IMR-90 (cell line): ENCODE results near the gene CST5. TPM values are rescaled to one million over a fixed set of nuclear protein-coding genes. Genes with fewer than 3 reads are reported as not detected.

ENCODE experiments used
- ATAC-seq: fragments of 200-7000 bp; cut with Tn5 transposase; 2 replicates; pipeline ENCODE4 v1.9.1; 2020; ENCODE audit warnings: low read depth, mild to moderate bottlenecking, moderate library complexity
- BruUV-seq: library from RNA; stranded (reverse); fragments of 400-500 nt; replicated peaks from 2 replicates; lab custom pipeline; 2021; lab: Mats Ljungman, UMichigan
- CTCF ChIA-PET: fragments of 300-600 bp; formaldehyde crosslinking; extraction: SDS; loops from one replicate; lab custom pipeline; 2021; ENCODE audit warnings: antibody characterized with exemption; lab: Yijun Ruan, JAX
- POLR2A ChIA-PET: fragments of 300-600 bp; sonication (Branson Sonifier 250); formaldehyde crosslinking; loops from one replicate; lab custom pipeline; 2022; ENCODE audit warnings: antibody characterized with exemption; ENCODE audit not compliant: unreplicated experiment; lab: Charles Lee
- DNase-seq: peaks from one replicate; pipeline ENCODE4 v3.0.0; 2013
- H2AFZ ChIP-seq: replicated peaks from 2 replicates; pipeline ENCODE3; 2013; ENCODE audit warnings: low read length, mild to moderate bottlenecking; ENCODE audit not compliant: poor library complexity
- H2AK5ac ChIP-seq: 2 replicates; pipeline ENCODE4 v1.6.1; 2013; ENCODE audit warnings: low read depth, low read length, inconsistent platforms
- H2AK9ac ChIP-seq: replicated peaks from 2 replicates; pipeline ENCODE3; 2013; ENCODE audit warnings: mild to moderate bottlenecking, low read depth, low read length, moderate library complexity; ENCODE audit not compliant: poor library complexity
- H2BK120ac ChIP-seq: 2 replicates; pipeline ENCODE4 v1.6.1; 2013; ENCODE audit warnings: low read depth, low read length, inconsistent platforms
- H2BK15ac ChIP-seq: 3 replicates; pipeline ENCODE4 v1.6.1; 2013; ENCODE audit warnings: low read depth, low read length, inconsistent platforms
- H2BK20ac ChIP-seq: 2 replicates; pipeline ENCODE4 v1.6.1; 2013; ENCODE audit warnings: low read depth, mild to moderate bottlenecking, inconsistent platforms, low read length, moderate library complexity
- H2BK5ac ChIP-seq: 2 replicates; pipeline ENCODE4 v1.6.1; 2013; ENCODE audit warnings: mild to moderate bottlenecking, low read depth, low read length, inconsistent platforms; ENCODE audit not compliant: poor library complexity, severe bottlenecking
- H3K14ac ChIP-seq: replicated peaks from 2 replicates; pipeline ENCODE4 v1.6.1; 2013; ENCODE audit warnings: low read depth, low read length, inconsistent platforms
- H3K18ac ChIP-seq: 2 replicates; pipeline ENCODE4 v1.6.1; 2013; ENCODE audit warnings: low read depth, low read length, control low read depth
- H3K23ac ChIP-seq: 2 replicates; pipeline ENCODE4 v1.6.1; 2013; ENCODE audit warnings: low read depth, low read length, inconsistent platforms
- H3K27ac ChIP-seq: 2 replicates; pipeline ENCODE4 v1.5.1; 2013; ENCODE audit warnings: mild to moderate bottlenecking, control low read depth, low read length; ENCODE audit not compliant: insufficient read depth
- H3K27me3 ChIP-seq: 2 replicates; pipeline ENCODE4 v1.6.1; 2013; ENCODE audit warnings: low read length; ENCODE audit not compliant: control insufficient read depth, insufficient read depth
- H3K36me3 ChIP-seq: 2 replicates; pipeline ENCODE4 v1.6.1; 2013; ENCODE audit warnings: low read length, mixed read lengths; ENCODE audit not compliant: control insufficient read depth, insufficient read depth
- H3K4ac ChIP-seq: 2 replicates; pipeline ENCODE4 v1.6.1; 2013; ENCODE audit warnings: low read depth, low read length, inconsistent platforms
- H3K4me1 ChIP-seq: 2 replicates; pipeline ENCODE4 v1.6.1; 2013; ENCODE audit warnings: low read length, mixed read lengths; ENCODE audit not compliant: control insufficient read depth, insufficient read depth
- H3K4me2 ChIP-seq: 2 replicates; pipeline ENCODE4 v1.6.1; 2013; ENCODE audit warnings: low read depth, mild to moderate bottlenecking, control low read depth, low read length, moderate library complexity
- H3K4me3 ChIP-seq: 2 replicates; pipeline ENCODE4 v1.5.1; 2013; ENCODE audit warnings: low read depth, mild to moderate bottlenecking, control low read depth, low read length, moderate library complexity; ENCODE audit not compliant: insufficient read depth
- H3K56ac ChIP-seq: 2 replicates; pipeline ENCODE4 v1.6.1; 2013; ENCODE audit warnings: low read length, inconsistent platforms; ENCODE audit not compliant: insufficient read depth; ENCODE audit errors: extremely low read depth
- H3K79me1 ChIP-seq, 2 experiments: 2 replicates each; pipeline ENCODE4 v1.6.1; 2013; ENCODE audit warnings: low read length in 2 of 2, inconsistent platforms in 1 of 2, low read depth in 1 of 2
- H3K9ac ChIP-seq: 2 replicates; pipeline ENCODE4 v1.6.1; 2013; ENCODE audit warnings: low read depth, low read length, control low read depth
- H3K9me1 ChIP-seq: 2 replicates; pipeline ENCODE4 v1.6.1; 2013; ENCODE audit warnings: low read length, inconsistent platforms; ENCODE audit not compliant: insufficient read depth
- H3K9me3 ChIP-seq: 2 replicates; pipeline ENCODE4 v1.6.1; 2013; ENCODE audit warnings: low read length; ENCODE audit not compliant: control insufficient read depth, insufficient read depth
- H4K20me1 ChIP-seq: 2 replicates; pipeline ENCODE4 v1.6.1; 2013; ENCODE audit warnings: low read length, inconsistent platforms; ENCODE audit not compliant: insufficient read depth
- H4K5ac ChIP-seq: 2 replicates; pipeline ENCODE4 v1.6.1; 2013; ENCODE audit warnings: mild to moderate bottlenecking, low read depth, low read length, control low read depth
- H4K8ac ChIP-seq, 2 experiments: 2 replicates each; pipeline ENCODE4 v1.6.1; 2013; ENCODE audit warnings: low read depth in 2 of 2, low read length in 2 of 2, control low read depth in 1 of 2, inconsistent platforms in 1 of 2
- H4K91ac ChIP-seq: 2 replicates; pipeline ENCODE4 v1.6.1; 2013; ENCODE audit warnings: low read depth, low read length, inconsistent platforms; ENCODE audit not compliant: insufficient read depth
- BHLHE40 ChIP-seq: fragments of 150-350 bp; IDR thresholded peaks from 2 replicates; pipeline ENCODE4 v1.6.1; 2016; ENCODE audit warnings: mild to moderate bottlenecking, low read depth, low read length
- CEBPB ChIP-seq: IDR thresholded peaks from 2 replicates; pipeline ENCODE4 v1.6.1; 2012; ENCODE audit warnings: low read depth, low read length, improper control_type of control experiment
- CHD1 ChIP-seq: IDR thresholded peaks from 2 replicates; pipeline ENCODE4 v1.6.1; 2012; ENCODE audit warnings: low read depth, low read length, improper control_type of control experiment
- FOS ChIP-seq: fragments of 150-350 bp; IDR thresholded peaks from 2 replicates; pipeline ENCODE4 v1.6.1; 2016; ENCODE audit warnings: low read depth, low read length
- MAFK ChIP-seq: IDR thresholded peaks from 2 replicates; pipeline ENCODE4 v1.6.1; 2012; ENCODE audit warnings: low read depth, low read length, improper control_type of control experiment
- MAZ ChIP-seq: IDR thresholded peaks from 2 replicates; pipeline ENCODE4 v1.6.1; 2012; ENCODE audit warnings: low read depth, mild to moderate bottlenecking, low read length, improper control_type of control experiment, moderate library complexity, borderline replicate concordance
- MXI1 ChIP-seq: IDR thresholded peaks from 2 replicates; pipeline ENCODE4 v1.6.1; 2012; ENCODE audit warnings: low read depth, mild to moderate bottlenecking, low read length, moderate library complexity, borderline replicate concordance
- NFE2L2 ChIP-seq: fragments of 150-350 bp; IDR thresholded peaks from 2 replicates; pipeline ENCODE4 v1.6.1; 2016; ENCODE audit warnings: low read depth, mild to moderate bottlenecking, low read length
- POLR2A ChIP-seq: IDR thresholded peaks from 2 replicates; pipeline ENCODE4 v1.6.1; 2012; ENCODE audit warnings: mild to moderate bottlenecking, low read depth, low read length
- RAD21 ChIP-seq: IDR thresholded peaks from 2 replicates; pipeline ENCODE4 v1.6.1; 2012; ENCODE audit warnings: low read length, improper control_type of control experiment
- RCOR1 ChIP-seq: IDR thresholded peaks from 2 replicates; pipeline ENCODE4 v1.6.1; 2012; ENCODE audit warnings: mild to moderate bottlenecking, low read length, improper control_type of control experiment; ENCODE audit not compliant: insufficient replicate concordance
- RFX5 ChIP-seq: IDR thresholded peaks from 2 replicates; pipeline ENCODE4 v1.8.0; 2012; ENCODE audit warnings: low read depth, mild to moderate bottlenecking, low read length, moderate library complexity
- SMC3 ChIP-seq: fragments of 150-350 bp; IDR thresholded peaks from 2 replicates; pipeline ENCODE4 v1.6.1; 2016; ENCODE audit warnings: low read depth, mild to moderate bottlenecking, antibody characterized with exemption, low read length, moderate library complexity
- WGBS, 2 experiments: methylation state at CpG; one replicate each; pipeline versions ENCODE4 v1.1.5 to v1.1.7; 2013; ENCODE audit warnings: missing lambda C conversion rate in 2 of 2; ENCODE audit not compliant: insufficient read length in 1 of 2; ENCODE audit errors: extremely low coverage in 2 of 2; 5-methylcytosine and 5-hydroxymethylcytosine counted together
- dilution Hi-C: fragments of 300-500 bp; cut with HindIII; formaldehyde crosslinking; loops from one replicate; pipeline ENCODE4 v1.14.3; 2018; ENCODE audit warnings: low sequenced_read_pairs; ENCODE audit not compliant: unreplicated experiment
- in situ Hi-C: fragments of 300-500 bp; cut with MboI; formaldehyde crosslinking; loops from 3 replicates; pipeline ENCODE4 v1.14.3; 2019; ENCODE audit warnings: low sequenced_read_pairs, inconsistent platforms, mixed read lengths
- intact Hi-C: fragments of 100-400 bp; cut with micrococcal nuclease; formaldehyde crosslinking; loops from 2 replicates; pipeline ENCODE4 v1.10.0; 2022
- polyA plus RNA-seq, 3 experiments: library from polyadenylated mRNA; depleted of rRNA; stranded (reverse); fragments of >200 nt; gene quantifications; 2 replicates each; pipeline ENCODE4 v1.2.3, GENCODE V29; 2012; ENCODE audit warnings: low replicate concordance in 1 of 3
- total RNA-seq: library from RNA; depleted of rRNA; stranded (reverse); fragments of >200 nt; gene quantifications from 2 replicates; pipeline ENCODE4 v1.2.3, GENCODE V29; 2012
- TF ChIP-seq, protein P1 (sequence below): fragments of 150-350 bp; IDR thresholded peaks from 2 replicates; pipeline ENCODE4 v1.6.1; 2017; ENCODE audit warnings: mild to moderate bottlenecking, antibody characterized with exemption, low read length, low read depth
- TF ChIP-seq, protein P2 (sequence below): conservative IDR thresholded peaks from 2 replicates; pipeline ENCODE4 v1.5.1; 2012; ENCODE audit warnings: mild to moderate bottlenecking, low read depth, low read length, improper control_type of control experiment
- TF ChIP-seq, protein P3 (sequence below): fragments of 150-350 bp; IDR thresholded peaks from 2 replicates; pipeline ENCODE4 v1.6.1; 2016; ENCODE audit warnings: low read depth, mild to moderate bottlenecking, low read length, moderate library complexity, borderline replicate concordance

The CST5 gene
- total and polyA plus RNA-seq, 2 of the 4 experiments (the other 2 are of a cell fraction) = not detected

DNA sequence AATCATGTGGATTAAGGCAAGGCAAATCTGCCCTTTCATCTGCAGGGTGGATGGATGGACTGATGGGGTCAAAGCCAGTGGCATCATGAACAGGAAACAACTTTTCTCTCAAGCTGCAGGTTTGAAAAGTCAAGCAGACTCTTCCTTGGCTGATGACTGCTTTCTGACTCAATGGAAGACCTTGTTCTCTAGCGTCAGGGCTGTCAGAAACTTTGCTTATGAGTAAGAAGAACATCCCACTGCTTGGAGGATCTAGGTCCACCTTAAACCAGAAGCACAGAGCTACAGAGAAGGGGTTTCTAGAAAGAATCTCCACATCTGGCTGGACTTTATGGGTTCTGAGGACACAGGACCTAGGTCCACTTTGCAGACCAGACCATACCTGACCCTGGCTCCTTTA lies 36.3 kb upstream of the CST5 start:
- no CpG with 5 or more reads among the region's 1 CpG for WGBS, 2 experiments
- no peak for DNase-seq
- ChIA-PET POLR2A (no interaction called here), CTCF (interaction anchor here (0.6 kb wide), 1 partner anchor 391 kb away, joined by 3 read pairs; no protein-coding TSS in a partner anchor)
- Histone ChIP-seq H3K4me2 (no peak overlapping the region), H2BK5ac (no peak overlapping the region), H3K4me1 (no peaks in the 10 kb centered on the region), H4K5ac (no peak overlapping the region), H4K20me1 (no peaks in the 10 kb centered on the region), H2AK9ac (no peak overlapping the region), H3K4me3 (no peak overlapping the region), H4K91ac (no peak overlapping the region), H2BK120ac (no peak overlapping the region), H3K56ac (no peak overlapping the region), H2AFZ (no peak overlapping the region), H3K23ac (no peak overlapping the region), H3K4ac (no peak overlapping the region), H3K9me3 (no peaks in the 10 kb centered on the region), H3K9me1 (no peaks in the 10 kb centered on the region), H3K18ac (no peak overlapping the region), H3K27ac (no peak overlapping the region), H3K36me3 (no peaks in the 10 kb centered on the region), H4K8ac (no peak overlapping the region), H3K79me1 (no peaks in the 10 kb centered on the region), H2BK20ac (no peak overlapping the region), H2AK5ac (no peak overlapping the region), H2BK15ac (no peak overlapping the region), H3K14ac (no peak overlapping the region), H3K27me3 (no peaks in the 10 kb centered on the region; the same call in 1 of the 2 replicates), H3K9ac (no peak overlapping the region)
- dilution Hi-C loops = no loop called here
- no peak for ATAC-seq
- TF ChIP-seq, protein P1, sequence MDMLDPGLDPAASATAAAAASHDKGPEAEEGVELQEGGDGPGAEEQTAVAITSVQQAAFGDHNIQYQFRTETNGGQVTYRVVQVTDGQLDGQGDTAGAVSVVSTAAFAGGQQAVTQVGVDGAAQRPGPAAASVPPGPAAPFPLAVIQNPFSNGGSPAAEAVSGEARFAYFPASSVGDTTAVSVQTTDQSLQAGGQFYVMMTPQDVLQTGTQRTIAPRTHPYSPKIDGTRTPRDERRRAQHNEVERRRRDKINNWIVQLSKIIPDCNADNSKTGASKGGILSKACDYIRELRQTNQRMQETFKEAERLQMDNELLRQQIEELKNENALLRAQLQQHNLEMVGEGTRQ = no peak
- TF ChIP-seq RFX5 (no peak), MAFK (no peak), POLR2A (no peak), MAZ (no peak), SMC3 (no peak), CHD1 (no peak), BHLHE40 (no peak), FOS (no peak), NFE2L2 (no peak), MXI1 (no peak), RCOR1 (no peak), RAD21 (no peak), CEBPB (no peak)
- TF ChIP-seq, protein P2, sequence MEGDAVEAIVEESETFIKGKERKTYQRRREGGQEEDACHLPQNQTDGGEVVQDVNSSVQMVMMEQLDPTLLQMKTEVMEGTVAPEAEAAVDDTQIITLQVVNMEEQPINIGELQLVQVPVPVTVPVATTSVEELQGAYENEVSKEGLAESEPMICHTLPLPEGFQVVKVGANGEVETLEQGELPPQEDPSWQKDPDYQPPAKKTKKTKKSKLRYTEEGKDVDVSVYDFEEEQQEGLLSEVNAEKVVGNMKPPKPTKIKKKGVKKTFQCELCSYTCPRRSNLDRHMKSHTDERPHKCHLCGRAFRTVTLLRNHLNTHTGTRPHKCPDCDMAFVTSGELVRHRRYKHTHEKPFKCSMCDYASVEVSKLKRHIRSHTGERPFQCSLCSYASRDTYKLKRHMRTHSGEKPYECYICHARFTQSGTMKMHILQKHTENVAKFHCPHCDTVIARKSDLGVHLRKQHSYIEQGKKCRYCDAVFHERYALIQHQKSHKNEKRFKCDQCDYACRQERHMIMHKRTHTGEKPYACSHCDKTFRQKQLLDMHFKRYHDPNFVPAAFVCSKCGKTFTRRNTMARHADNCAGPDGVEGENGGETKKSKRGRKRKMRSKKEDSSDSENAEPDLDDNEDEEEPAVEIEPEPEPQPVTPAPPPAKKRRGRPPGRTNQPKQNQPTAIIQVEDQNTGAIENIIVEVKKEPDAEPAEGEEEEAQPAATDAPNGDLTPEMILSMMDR = no peak
- TF ChIP-seq, protein P3, sequence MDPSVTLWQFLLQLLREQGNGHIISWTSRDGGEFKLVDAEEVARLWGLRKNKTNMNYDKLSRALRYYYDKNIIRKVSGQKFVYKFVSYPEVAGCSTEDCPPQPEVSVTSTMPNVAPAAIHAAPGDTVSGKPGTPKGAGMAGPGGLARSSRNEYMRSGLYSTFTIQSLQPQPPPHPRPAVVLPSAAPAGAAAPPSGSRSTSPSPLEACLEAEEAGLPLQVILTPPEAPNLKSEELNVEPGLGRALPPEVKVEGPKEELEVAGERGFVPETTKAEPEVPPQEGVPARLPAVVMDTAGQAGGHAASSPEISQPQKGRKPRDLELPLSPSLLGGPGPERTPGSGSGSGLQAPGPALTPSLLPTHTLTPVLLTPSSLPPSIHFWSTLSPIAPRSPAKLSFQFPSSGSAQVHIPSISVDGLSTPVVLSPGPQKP = no peak
- in situ Hi-C loops = no loop called here
- intact Hi-C loops = no loop called here
- BruUV-seq = no TSS peak
